Activated T-cell treated with anti-CD3 and anti-CD28 coated beads, Interleukin-2, amount 50 U/mL, for 24 hours (primary cell): Measurements from ENCODE around the gene PLEKHG7.
"Not testable (repeated sequence)": the region's sequence is repeated elsewhere in the genome, so short reads cannot be mapped to it uniquely, and the experiment has no call there.

Experiments
- DNase-seq: peaks from one replicate; pipeline ENCODE4 v3.0.0-alpha.2; 2020
- H3K27ac Mint-ChIP-seq: 2 replicates; pipeline ENCODE4 v1.8.0; 2020; ENCODE audit warnings: mild to moderate bottlenecking, mixed read lengths
- H3K27me3 Mint-ChIP-seq: 2 replicates; pipeline ENCODE4 v1.8.0; 2020; ENCODE audit warnings: mixed read lengths
- H3K36me3 Mint-ChIP-seq: 2 replicates; pipeline ENCODE4 v1.8.0; 2020; ENCODE audit warnings: low read depth, mixed read lengths
- H3K4me1 Mint-ChIP-seq: 2 replicates; pipeline ENCODE4 v1.8.0; 2020; ENCODE audit warnings: low read depth, mixed read lengths
- H3K4me3 Mint-ChIP-seq: 2 replicates; pipeline ENCODE4 v1.8.0; 2020; ENCODE audit warnings: mild to moderate bottlenecking, moderate library complexity, mixed read lengths
- H3K9me3 Mint-ChIP-seq: 2 replicates; pipeline ENCODE4 v1.8.0; 2020; ENCODE audit warnings: mixed read lengths

PLEKHG7 gene

DNA sequence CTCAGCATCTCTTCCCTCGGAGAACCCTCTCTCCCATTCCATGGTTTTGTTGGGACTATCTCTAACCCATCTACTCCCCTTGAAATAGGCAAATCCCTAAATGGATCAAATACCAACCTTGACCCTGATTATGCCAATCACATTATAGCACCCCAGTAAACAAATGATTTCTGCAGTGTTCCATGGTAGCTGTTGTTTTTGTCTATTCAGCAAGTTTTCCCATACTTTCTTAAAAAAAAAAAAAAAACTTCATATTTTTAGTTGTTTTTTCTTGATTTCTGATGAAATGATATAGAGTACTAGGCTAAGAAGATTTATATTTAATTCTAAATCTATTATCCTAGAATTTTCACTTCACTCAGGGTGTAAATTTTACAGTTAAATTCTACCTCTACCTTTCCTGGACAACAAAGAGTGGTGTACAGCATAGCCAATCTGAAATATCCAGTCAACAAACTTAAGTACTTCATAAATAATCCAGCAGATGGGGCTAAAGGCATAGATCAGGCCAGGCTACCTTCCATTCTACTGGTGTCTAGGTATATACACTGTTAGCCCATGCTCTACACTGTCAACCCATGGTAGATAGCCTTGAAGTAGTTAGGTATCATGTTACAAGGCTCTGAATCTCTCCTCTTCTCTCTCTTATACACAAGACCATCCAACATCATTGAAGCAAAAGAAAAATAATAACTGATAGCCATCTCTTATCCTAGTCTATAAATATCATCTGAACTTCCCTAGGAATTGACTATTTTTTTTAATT lies 82.2 kb downstream of the PLEKHG7 start:
- no peak for DNase-seq

DNA sequence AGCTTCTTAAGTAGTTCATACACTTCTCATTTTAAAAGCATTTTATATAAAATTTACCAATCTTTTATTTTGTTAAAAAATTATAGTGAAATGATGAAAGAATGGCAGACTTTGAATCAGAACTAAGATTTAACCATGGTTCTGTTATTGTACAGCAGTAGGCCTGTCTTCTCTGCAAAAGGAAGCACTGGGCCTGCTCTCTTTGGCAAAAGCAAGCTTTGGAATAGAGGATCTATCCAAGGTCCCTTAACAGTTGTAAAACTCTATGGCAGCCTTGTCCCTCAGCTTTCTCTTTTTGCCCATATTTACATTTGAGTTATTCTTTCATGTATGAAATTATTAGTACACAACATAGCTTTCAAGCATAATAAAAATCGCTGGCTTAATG lies 82.8 kb downstream of the PLEKHG7 start:
- no peak overlapping the region for H3K4me3 Mint-ChIP-seq
- H3K27me3 Mint-ChIP-seq, result no peaks in the 10 kb centered on the region
- H3K4me1 Mint-ChIP-seq, result peaks cover 10% of the 10 kb centered on the region
- H3K36me3 Mint-ChIP-seq, result peaks cover 57% of the 10 kb centered on the region
- no peaks in the 10 kb centered on the region for H3K9me3 Mint-ChIP-seq
- DNase-seq, result no peak
- H3K27ac Mint-ChIP-seq, result no peak overlapping the region

More for the DNA sequence above, 82.2 kb downstream of the PLEKHG7 start:
- Mint-ChIP-seq H3K27me3 (no peaks in the 10 kb centered on the region), H3K4me3 (no peak overlapping the region), H3K36me3 (peaks cover 51% of the 10 kb centered on the region), H3K4me1 (peaks cover 4% of the 10 kb centered on the region), H3K9me3 (no peaks in the 10 kb centered on the region), H3K27ac (no peak overlapping the region)

DNA sequence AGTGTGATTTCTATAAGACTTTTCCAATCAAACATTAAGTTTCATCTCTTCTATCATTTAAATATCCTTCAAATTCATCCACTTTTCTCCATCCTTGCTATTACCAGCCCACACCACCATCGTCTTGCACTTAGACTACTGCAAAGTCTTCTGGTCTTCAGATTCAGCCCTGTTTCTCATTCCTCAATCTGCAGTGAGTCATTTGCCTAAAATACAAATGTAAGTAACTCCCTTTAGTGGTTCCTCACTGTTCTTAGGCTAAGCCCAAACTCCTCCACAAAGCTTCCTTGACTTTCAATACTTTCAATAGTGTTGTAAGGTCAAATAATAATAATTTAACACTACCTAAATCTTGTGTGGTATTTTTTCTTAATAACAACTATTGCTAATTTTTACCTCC lies 83.3 kb downstream of the PLEKHG7 start:
- H3K9me3 Mint-ChIP-seq, result no peaks in the 10 kb centered on the region
- H3K4me3 Mint-ChIP-seq, result no peak overlapping the region
- H3K27ac Mint-ChIP-seq, result no peak overlapping the region
- peaks cover 57% of the 10 kb centered on the region for H3K36me3 Mint-ChIP-seq
- H3K4me1 Mint-ChIP-seq, result peaks cover 10% of the 10 kb centered on the region
- no peak for DNase-seq
- no peaks in the 10 kb centered on the region for H3K27me3 Mint-ChIP-seq

DNA sequence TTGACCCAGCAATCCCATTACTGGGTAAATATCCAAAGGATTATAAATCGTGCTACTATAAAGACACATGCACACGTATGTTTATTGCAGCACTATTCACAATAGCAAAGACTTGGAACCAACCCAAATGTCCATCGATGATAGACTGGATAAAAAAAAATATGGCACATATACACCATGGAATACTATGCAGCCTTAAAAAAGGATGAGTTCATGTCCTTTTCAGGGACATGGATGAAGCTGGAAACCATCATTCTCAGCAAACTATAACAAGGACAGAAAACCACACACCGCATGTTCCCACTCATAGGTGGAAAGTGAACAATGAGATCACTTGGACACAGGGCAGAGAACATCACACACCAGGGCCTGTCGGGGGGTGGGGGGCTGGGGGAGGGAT lies 91.6 kb downstream of the PLEKHG7 start:
- not testable (repeated sequence) for H3K27ac Mint-ChIP-seq, H3K27me3 Mint-ChIP-seq, DNase-seq, H3K4me1 Mint-ChIP-seq, H3K4me3 Mint-ChIP-seq
- H3K9me3 Mint-ChIP-seq, result peaks cover 18% of the 10 kb centered on the region
- H3K36me3 Mint-ChIP-seq, result peaks cover 90% of the 10 kb centered on the region

DNA sequence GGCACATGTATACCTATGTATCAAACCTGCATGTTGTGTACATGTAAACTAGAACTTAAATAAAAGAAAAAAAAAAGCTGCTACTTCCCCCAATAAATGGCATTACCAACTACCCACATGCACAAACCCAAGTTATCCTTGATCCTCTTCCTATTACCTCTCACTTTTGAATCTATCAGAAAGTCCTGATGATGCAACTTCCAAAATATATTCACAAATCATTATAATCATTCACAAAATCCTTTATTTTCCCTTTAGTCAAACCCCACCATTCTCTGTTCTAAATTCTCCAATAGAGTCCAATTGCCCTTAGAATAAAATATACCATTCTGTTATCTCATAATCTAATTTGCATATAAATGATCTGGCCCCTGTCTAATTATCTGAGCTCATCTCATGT lies 92.0 kb downstream of the PLEKHG7 start:
- H3K9me3 Mint-ChIP-seq, result peaks cover 18% of the 10 kb centered on the region
- H3K27ac Mint-ChIP-seq, result no peak overlapping the region
- peaks cover 86% of the 10 kb centered on the region for H3K36me3 Mint-ChIP-seq
- peaks cover 8% of the 10 kb centered on the region for H3K4me1 Mint-ChIP-seq
- no peak for DNase-seq
- no peak overlapping the region for H3K4me3 Mint-ChIP-seq
- no peaks in the 10 kb centered on the region for H3K27me3 Mint-ChIP-seq

DNA sequence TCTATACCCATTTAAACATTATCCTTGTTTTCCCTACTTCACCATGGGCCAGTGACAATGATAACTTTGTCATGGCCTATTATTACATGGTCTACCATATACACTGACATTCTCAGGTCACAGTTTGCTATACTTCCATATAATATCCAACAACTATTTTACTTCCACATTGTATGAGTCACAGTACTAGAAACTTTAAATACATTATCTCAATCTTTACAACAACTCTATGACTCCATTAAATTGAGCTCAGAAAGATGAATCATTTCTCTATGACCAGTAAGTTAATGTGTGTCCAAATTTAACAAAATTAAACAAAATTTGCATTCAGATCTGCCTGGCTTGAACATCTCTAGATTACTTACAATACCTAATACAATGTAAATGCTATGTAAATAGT lies 93.9 kb downstream of the PLEKHG7 start:
- DNase-seq, result no peak
- H3K4me3 Mint-ChIP-seq, result no peak overlapping the region

DNA sequence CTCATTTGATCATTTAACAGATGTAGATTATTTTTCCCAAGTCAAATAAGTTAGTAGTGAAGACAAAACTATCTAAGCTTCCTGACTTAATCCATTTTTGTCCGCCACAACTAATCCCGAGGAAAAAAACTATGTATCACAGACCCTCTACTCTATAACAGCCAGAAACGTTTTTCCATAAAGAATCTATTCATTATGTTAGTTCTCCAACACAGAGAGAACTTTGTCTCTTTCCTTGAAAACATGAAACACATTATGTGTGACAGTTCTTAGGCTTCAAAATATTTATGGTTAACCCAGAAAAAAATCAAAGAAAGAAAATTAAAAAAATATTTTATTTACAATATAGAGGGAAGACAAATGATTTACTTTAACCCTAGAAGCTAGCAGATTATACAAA lies 100.1 kb downstream of the PLEKHG7 start:
- DNase-seq, result no peak
- H3K9me3 Mint-ChIP-seq, result peaks cover 3% of the 10 kb centered on the region
- no peaks in the 10 kb centered on the region for H3K27me3 Mint-ChIP-seq
- no peaks in the 10 kb centered on the region for H3K4me1 Mint-ChIP-seq
- no peak overlapping the region for H3K27ac Mint-ChIP-seq
- no peak overlapping the region for H3K4me3 Mint-ChIP-seq
- H3K36me3 Mint-ChIP-seq, result peaks cover 71% of the 10 kb centered on the region

More for the DNA sequence above, 93.9 kb downstream of the PLEKHG7 start:
- Mint-ChIP-seq H3K4me1 (no peaks in the 10 kb centered on the region), H3K27ac (no peak overlapping the region), H3K36me3 (peaks cover 79% of the 10 kb centered on the region), H3K9me3 (peaks cover 14% of the 10 kb centered on the region), H3K27me3 (no peaks in the 10 kb centered on the region)

DNA sequence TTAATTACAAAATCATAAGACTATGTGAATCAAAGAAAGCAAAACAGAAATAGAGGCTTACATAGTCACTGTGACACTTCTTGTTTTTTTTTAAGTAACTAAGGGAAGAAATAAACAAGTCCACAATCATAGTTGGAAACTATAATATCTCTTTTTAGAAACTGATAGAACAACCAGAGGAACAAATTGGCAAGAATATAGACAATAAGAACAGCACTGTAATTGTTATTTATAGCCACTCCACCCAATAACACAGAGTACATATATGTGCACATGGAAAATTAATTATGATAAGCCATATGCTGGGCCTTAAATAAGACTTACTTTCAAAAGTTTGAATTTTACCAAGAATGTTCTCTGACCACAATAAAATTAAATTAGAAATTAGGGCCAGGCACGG lies 101.1 kb downstream of the PLEKHG7 start:
- Mint-ChIP-seq H3K4me1 (no peaks in the 10 kb centered on the region), H3K9me3 (peaks cover 3% of the 10 kb centered on the region), H3K4me3 (no peak overlapping the region), H3K36me3 (peaks cover 75% of the 10 kb centered on the region), H3K27ac (no peak overlapping the region), H3K27me3 (no peaks in the 10 kb centered on the region)
- no peak for DNase-seq

DNA sequence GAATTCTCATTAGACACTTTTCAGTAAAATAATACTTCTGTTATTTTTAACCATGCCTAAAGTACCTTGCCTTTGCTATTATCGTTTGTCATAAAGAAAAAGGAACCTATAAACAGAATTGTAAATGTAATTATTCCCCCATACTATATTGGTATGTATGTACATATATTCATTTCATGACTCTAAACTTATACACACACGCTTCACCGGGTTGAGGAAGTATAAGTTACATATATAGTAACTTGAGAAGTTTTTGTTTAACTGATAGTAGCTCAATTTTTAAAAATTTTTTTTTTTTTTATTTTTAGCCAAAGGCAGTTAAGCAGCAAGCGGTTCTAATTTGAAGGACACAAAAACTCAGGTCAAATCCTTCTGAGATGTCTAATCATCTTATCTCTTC lies 107.6 kb downstream of the PLEKHG7 start:
- peaks cover 74% of the 10 kb centered on the region for H3K36me3 Mint-ChIP-seq
- DNase-seq, result no peak
- H3K27ac Mint-ChIP-seq, result no peak overlapping the region
- no peaks in the 10 kb centered on the region for H3K4me1 Mint-ChIP-seq
- H3K4me3 Mint-ChIP-seq, result no peak overlapping the region
- H3K27me3 Mint-ChIP-seq, result no peaks in the 10 kb centered on the region
- peaks cover 3% of the 10 kb centered on the region for H3K9me3 Mint-ChIP-seq

DNA sequence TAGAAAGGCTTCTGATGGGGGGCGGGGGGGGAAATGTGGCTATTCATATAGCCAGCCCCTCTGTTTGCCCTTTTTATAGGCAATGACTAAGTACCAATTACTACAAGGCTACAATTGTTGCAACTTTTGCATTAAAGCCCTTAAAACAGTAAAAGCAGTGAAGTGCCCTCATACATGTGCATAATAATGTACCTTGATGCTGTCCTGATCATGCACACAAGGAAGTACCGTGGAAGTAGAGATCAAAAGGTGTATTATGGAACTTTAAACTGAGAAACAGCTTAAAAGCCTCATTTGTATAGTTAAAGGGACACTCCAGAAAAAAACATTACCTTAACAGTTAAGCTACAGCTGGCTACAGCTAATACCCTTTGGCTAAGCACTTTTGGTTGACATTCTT lies 111.8 kb downstream of the PLEKHG7 start:
- Mint-ChIP-seq H3K4me3 (no peak overlapping the region), H3K27ac (no peak overlapping the region), H3K36me3 (peaks cover 64% of the 10 kb centered on the region), H3K4me1 (no peaks in the 10 kb centered on the region), H3K9me3 (no peaks in the 10 kb centered on the region), H3K27me3 (no peaks in the 10 kb centered on the region)
- DNase-seq, result no peak

DNA sequence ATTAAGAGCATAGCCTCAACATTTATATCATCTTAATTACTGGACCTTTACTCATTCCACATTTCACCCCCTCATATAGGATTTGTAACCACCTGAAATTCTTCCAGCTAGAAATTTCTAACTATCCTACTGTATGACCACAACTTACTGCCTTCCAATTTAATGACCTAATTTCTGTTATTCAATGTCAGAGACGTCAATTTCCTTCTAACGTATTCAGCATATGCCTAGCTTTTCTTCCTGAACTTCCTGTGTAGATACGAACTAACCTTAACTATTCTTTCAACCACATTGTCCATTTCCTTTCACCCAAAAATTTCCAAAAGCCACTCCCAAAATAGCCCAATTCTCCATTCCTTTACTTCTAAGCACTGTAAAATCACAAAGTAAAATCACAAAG lies 118.4 kb downstream of the PLEKHG7 start:
- Mint-ChIP-seq H3K4me1 (no peaks in the 10 kb centered on the region), H3K27me3 (no peaks in the 10 kb centered on the region), H3K27ac (no peak overlapping the region), H3K4me3 (no peak overlapping the region), H3K36me3 (peaks cover 23% of the 10 kb centered on the region), H3K9me3 (no peaks in the 10 kb centered on the region)
- no peak for DNase-seq
